Activated naive CD8-positive, alpha-beta T cell treated with anti-CD3 and anti-CD28 coated beads, Interleukin-2, amount 50 U/mL, for 24 hours (primary cell): ENCODE results near the gene FA2H.
"Not testable (repeated sequence)": the region's sequence is repeated elsewhere in the genome, so short reads cannot be mapped to it uniquely, and the experiment has no call there.

Experiments
- ATAC-seq: fragments of 150-1000 bp; cut with Tn5 transposase; one replicate; pipeline ENCODE4 v1.10.0; 2021
- DNase-seq: peaks from one replicate; pipeline ENCODE4 v3.0.0; 2021
- H3K27ac Mint-ChIP-seq: one replicate; pipeline ENCODE4 v1.8.0; 2021; ENCODE audit warnings: mild to moderate bottlenecking, mixed read lengths
- H3K27me3 Mint-ChIP-seq: one replicate; pipeline ENCODE4 v1.8.0; 2021; ENCODE audit warnings: mixed read lengths
- H3K36me3 Mint-ChIP-seq: one replicate; pipeline ENCODE4 v1.8.0; 2021; ENCODE audit warnings: low read depth, mixed read lengths
- H3K4me1 Mint-ChIP-seq: one replicate; pipeline ENCODE4 v1.8.0; 2021; ENCODE audit warnings: mixed read lengths
- H3K4me3 Mint-ChIP-seq: one replicate; pipeline ENCODE4 v1.8.0; 2021; ENCODE audit warnings: mild to moderate bottlenecking, moderate library complexity, mixed read lengths
- H3K9me3 Mint-ChIP-seq: one replicate; pipeline ENCODE4 v1.8.0; 2021; ENCODE audit warnings: mixed read lengths

Gene FA2H, protein sequence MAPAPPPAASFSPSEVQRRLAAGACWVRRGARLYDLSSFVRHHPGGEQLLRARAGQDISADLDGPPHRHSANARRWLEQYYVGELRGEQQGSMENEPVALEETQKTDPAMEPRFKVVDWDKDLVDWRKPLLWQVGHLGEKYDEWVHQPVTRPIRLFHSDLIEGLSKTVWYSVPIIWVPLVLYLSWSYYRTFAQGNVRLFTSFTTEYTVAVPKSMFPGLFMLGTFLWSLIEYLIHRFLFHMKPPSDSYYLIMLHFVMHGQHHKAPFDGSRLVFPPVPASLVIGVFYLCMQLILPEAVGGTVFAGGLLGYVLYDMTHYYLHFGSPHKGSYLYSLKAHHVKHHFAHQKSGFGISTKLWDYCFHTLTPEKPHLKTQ

GRCh38 chr16:74774223-74775139, at the start of gene FA2H:
Gene FA2H (minus strand): TSS chr16:74774820. CDS start chr16:74774755, 65 bp downstream.
- H3K4me3 Mint-ChIP-seq, result peak within 1 kb of the TSS; percentile 62
- peaks cover 8% of the 10 kb centered on the region for H3K4me1 Mint-ChIP-seq
- no peaks in the 10 kb centered on the region for H3K36me3 Mint-ChIP-seq
- no peaks in the 10 kb centered on the region for H3K9me3 Mint-ChIP-seq
- no peak within 1 kb of the TSS for H3K27ac Mint-ChIP-seq
- DNase-seq (peak; percentile 65), ATAC-seq (peak; percentile 97)
- H3K27me3 Mint-ChIP-seq, result peaks cover 40% of the 10 kb centered on the region

DNA sequence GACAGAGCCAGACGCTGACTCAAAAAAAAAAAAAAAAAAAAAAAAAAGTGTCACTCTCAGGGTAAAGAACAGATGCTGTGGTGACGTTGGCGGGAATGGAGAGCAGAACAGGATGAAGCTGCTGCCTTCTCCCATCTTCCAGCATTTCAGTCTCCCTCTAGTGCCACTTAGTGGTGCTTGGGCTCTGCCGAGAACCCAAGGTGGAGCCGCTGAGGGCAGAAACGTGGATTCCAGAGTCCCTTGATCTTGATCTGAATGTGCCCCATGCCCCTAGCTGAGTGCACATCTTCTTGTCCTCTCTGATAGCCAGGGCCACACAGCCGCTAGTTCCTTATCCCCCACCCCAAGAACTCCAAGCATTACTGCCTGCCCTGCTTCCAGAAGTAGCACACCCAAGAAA, 43.2 kb upstream of the FA2H start:
- Mint-ChIP-seq H3K27ac (no peak overlapping the region), H3K27me3 (no peaks in the 10 kb centered on the region), H3K4me1 (peaks cover 2% of the 10 kb centered on the region)

DNA sequence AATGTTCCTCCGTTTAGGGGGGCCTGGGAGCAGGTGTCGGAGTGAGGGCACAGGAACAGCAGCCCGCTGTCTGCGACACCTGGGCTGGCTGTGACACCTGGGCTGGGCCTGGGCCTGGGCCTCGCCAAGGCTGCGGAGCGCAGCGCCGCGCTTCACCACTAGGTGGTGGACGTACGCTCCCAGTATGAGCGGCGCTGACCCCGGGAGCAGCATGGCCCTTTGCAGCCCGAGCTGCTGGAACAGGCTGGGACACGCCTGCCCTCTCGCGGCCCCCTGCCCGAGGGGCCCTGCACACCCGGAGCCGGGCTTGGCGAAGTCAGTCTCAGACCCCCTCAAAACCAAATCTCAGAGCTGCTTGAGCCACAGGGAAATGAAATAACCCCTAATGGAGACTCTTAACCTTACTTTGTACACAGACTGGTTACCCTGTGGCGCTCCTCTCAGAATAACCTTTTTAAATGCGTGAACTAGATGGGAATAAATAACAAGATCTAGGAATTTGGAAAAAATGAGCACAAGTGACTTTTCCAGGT, 38.6 kb upstream of the FA2H start:
- Mint-ChIP-seq H3K27ac (no peak overlapping the region), H3K27me3 (no peaks in the 10 kb centered on the region), H3K36me3 (no peaks in the 10 kb centered on the region), H3K4me1 (peaks cover 2% of the 10 kb centered on the region), H3K9me3 (peaks cover 7% of the 10 kb centered on the region), H3K4me3 (no peak overlapping the region)
- ATAC-seq (peak; percentile 100), DNase-seq (peak; percentile 84)

More for the DNA sequence above, 43.2 kb upstream of the FA2H start:
- ATAC-seq, result no peak
- Mint-ChIP-seq H3K36me3 (no peaks in the 10 kb centered on the region), H3K9me3 (no peaks in the 10 kb centered on the region), H3K4me3 (no peak overlapping the region)
- DNase-seq, result no peak

DNA sequence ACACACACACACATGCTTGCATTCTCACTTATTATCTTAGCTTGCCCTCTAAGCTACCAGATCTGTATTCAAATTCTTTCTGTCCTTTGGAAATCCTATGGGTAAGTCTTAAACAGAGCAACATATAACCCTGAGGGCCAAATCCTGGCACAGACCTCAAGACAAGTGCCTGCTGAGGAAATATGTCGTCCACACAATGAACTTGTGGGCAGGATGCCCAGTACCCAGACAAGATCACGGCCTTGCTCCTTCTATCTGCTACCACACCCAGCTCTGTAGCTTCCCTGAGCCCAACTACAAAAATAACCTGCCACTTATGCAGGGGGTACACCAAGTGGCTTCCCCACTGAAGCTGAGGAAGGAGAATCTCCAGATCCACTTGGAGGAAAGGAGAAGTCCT, 37.3 kb upstream of the FA2H start:
- peaks cover 2% of the 10 kb centered on the region for H3K4me1 Mint-ChIP-seq
- ATAC-seq, result no peak
- H3K9me3 Mint-ChIP-seq, result peaks cover 7% of the 10 kb centered on the region

DNA sequence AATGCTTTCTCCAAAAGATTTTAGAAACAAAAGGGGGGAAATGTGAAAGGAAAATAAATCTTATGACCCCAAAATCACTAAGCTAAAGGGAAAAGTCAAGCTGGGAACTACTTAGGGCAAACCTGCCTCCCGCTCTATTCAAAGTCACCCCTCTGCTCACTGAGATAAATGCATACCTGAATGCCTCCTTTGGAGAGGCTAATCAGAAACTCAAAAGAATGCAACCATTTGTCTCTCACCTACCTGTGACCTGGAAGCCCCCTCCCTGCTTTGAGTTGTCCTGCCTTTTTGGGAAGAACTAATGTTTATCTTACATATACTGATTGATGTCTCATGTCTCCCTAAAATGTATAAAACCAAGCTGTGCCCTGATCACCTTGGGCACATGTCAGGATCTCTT, 36.6 kb upstream of the FA2H start:
- ATAC-seq, H3K27me3 Mint-ChIP-seq: not testable (repeated sequence)

More for the DNA sequence above, 37.3 kb upstream of the FA2H start:
- H3K27ac Mint-ChIP-seq, result no peak overlapping the region
- no peaks in the 10 kb centered on the region for H3K36me3 Mint-ChIP-seq
- no peaks in the 10 kb centered on the region for H3K27me3 Mint-ChIP-seq
- DNase-seq, result no peak
- H3K4me3 Mint-ChIP-seq, result no peak overlapping the region

GRCh38 chr16:74807052-74807646, 32.5 kb upstream of the FA2H start:
- no peak overlapping the region for H3K4me3 Mint-ChIP-seq
- DNase-seq (no peak), ATAC-seq (no peak)
- no peaks in the 10 kb centered on the region for H3K4me1 Mint-ChIP-seq
- H3K36me3 Mint-ChIP-seq, result no peaks in the 10 kb centered on the region
- peaks cover 13% of the 10 kb centered on the region for H3K27me3 Mint-ChIP-seq
- no peak overlapping the region for H3K27ac Mint-ChIP-seq
- peaks cover 12% of the 10 kb centered on the region for H3K9me3 Mint-ChIP-seq

More for the DNA sequence above, 36.6 kb upstream of the FA2H start:
- not testable (repeated sequence) for H3K4me3 Mint-ChIP-seq, H3K36me3 Mint-ChIP-seq, H3K9me3 Mint-ChIP-seq, H3K4me1 Mint-ChIP-seq, DNase-seq, H3K27ac Mint-ChIP-seq

DNA sequence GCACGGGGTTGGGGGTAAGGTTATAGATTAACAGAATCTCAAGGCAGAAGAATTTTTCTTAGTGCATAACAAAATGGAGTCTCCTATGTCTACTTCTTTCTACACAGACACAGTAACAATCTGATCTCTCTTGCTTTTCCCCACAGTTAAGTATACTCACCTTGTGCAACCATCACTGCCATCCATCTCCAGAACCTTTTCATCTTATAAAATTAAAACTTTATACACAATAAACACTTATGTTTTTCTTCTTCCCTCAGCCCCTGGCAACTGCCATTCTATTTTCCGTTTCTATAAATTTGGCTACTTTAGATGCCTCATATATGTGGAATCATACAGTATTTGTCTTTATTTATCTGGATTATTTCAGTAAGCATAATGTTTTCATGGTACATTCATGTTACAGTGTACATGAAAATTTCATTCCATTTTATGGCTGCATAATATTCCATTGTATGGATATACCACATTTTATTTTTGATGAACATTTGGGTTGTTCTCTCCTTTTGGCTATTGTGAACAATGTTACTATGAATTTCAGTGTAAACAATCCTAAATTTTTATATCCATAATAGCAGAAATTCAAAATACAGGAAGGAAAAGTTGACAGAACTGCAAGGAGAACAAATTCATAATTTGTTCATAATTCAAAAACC, 25.7 kb upstream of the FA2H start:
- no peak overlapping the region for H3K27ac Mint-ChIP-seq
- H3K36me3 Mint-ChIP-seq, result no peaks in the 10 kb centered on the region
- no peaks in the 10 kb centered on the region for H3K4me1 Mint-ChIP-seq
- H3K27me3 Mint-ChIP-seq, result peaks cover 32% of the 10 kb centered on the region
- H3K4me3 Mint-ChIP-seq, result no peak overlapping the region
- DNase-seq (no peak), ATAC-seq (no peak)
- H3K9me3 Mint-ChIP-seq, result peaks cover 8% of the 10 kb centered on the region

GRCh38 chr16:74797414-74797813, 22.8 kb upstream of the FA2H start:
- H3K36me3 Mint-ChIP-seq, result no peaks in the 10 kb centered on the region
- H3K4me3 Mint-ChIP-seq, result no peak overlapping the region
- no peak overlapping the region for H3K27ac Mint-ChIP-seq
- DNase-seq, result no peak
- H3K27me3 Mint-ChIP-seq, result peaks cover 23% of the 10 kb centered on the region
- peaks cover 6% of the 10 kb centered on the region for H3K9me3 Mint-ChIP-seq
- no peak for ATAC-seq
- no peaks in the 10 kb centered on the region for H3K4me1 Mint-ChIP-seq

- Mint-ChIP-seq H3K4me1 (no peaks in the 10 kb centered on the region), H3K27ac (no peak overlapping the region), H3K36me3 (no peaks in the 10 kb centered on the region), H3K27me3 (peaks cover 18% of the 10 kb centered on the region), H3K9me3 (peaks cover 9% of the 10 kb centered on the region), H3K4me3 (no peak overlapping the region)
- DNase-seq, result no peak
- ATAC-seq, result no peak
Observed at GRCh38 chr16:74795104-74795503, 20.5 kb upstream of the FA2H start.

GRCh38 chr16:74794668-74795067, 20.0 kb upstream of the FA2H start:
- no peak for DNase-seq
- Mint-ChIP-seq H3K4me1 (no peaks in the 10 kb centered on the region), H3K4me3 (no peak overlapping the region), H3K27ac (no peak overlapping the region), H3K36me3 (no peaks in the 10 kb centered on the region), H3K27me3 (peaks cover 18% of the 10 kb centered on the region), H3K9me3 (peaks cover 8% of the 10 kb centered on the region)
- no peak for ATAC-seq

- Mint-ChIP-seq H3K27me3 (peaks cover 19% of the 10 kb centered on the region), H3K4me1 (no peaks in the 10 kb centered on the region), H3K27ac (no peak overlapping the region), H3K36me3 (no peaks in the 10 kb centered on the region), H3K4me3 (no peak overlapping the region), H3K9me3 (peaks cover 8% of the 10 kb centered on the region)
- ATAC-seq (no peak), DNase-seq (no peak)
Observed at GRCh38 chr16:74793571-74793970, 19.0 kb upstream of the FA2H start.

DNA sequence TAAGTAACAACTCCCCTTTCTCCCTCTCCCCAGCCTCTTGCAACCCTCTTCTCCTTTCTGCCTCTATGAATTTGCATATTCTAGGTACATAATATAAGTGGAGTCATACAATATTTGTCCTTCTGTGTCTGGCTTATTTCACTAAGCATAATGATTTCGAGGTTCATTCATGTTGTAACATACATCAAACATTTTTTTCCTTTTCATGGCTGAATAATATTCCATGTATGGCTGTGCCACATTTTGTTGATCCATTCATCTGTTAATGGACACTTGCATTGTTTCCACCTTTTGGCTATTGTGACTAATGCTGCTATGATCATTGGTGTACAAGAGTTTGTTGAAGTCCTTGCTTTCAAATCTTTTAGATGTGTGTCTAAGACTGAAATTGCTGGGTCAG, 17.6 kb upstream of the FA2H start:
- Mint-ChIP-seq H3K27me3 (peaks cover 19% of the 10 kb centered on the region), H3K4me3 (no peak overlapping the region)
- no peak for ATAC-seq

GRCh38 chr16:74791749-74792148, 17.1 kb upstream of the FA2H start:
- not testable (repeated sequence) for H3K27ac Mint-ChIP-seq, H3K36me3 Mint-ChIP-seq, H3K4me1 Mint-ChIP-seq, H3K4me3 Mint-ChIP-seq, H3K9me3 Mint-ChIP-seq, DNase-seq, ATAC-seq
- H3K27me3 Mint-ChIP-seq, result peaks cover 17% of the 10 kb centered on the region

More for the DNA sequence above, 17.6 kb upstream of the FA2H start:
- Mint-ChIP-seq H3K9me3 (peaks cover 8% of the 10 kb centered on the region), H3K27ac (no peak overlapping the region), H3K36me3 (no peaks in the 10 kb centered on the region), H3K4me1 (no peaks in the 10 kb centered on the region)
- no peak for DNase-seq

- Mint-ChIP-seq H3K4me3 (no peak overlapping the region), H3K27me3 (peaks cover 4% of the 10 kb centered on the region), H3K36me3 (no peaks in the 10 kb centered on the region), H3K27ac (no peak overlapping the region), H3K4me1 (no peaks in the 10 kb centered on the region), H3K9me3 (peaks cover 8% of the 10 kb centered on the region)
- DNase-seq (no peak), ATAC-seq (no peak)
Observed at GRCh38 chr16:74788108-74788507, 13.5 kb upstream of the FA2H start.
